GM12878 (cell line): Measurements from ENCODE around the gene ASB3. TPM values are rescaled to one million over a fixed set of nuclear protein-coding genes. Genes with fewer than 3 reads are reported as not detected.

Experiments
- ATAC-seq: fragments of 200-7000 bp; cut with Tn5 transposase; 3 replicates; pipeline ENCODE4 v1.9.1; 2020; ENCODE audit warnings: mild to moderate bottlenecking, moderate library complexity
- BruUV-seq: library from RNA; stranded (reverse); fragments of 400-500 nt; replicated peaks from 2 replicates; lab custom pipeline; 2021; lab: Mats Ljungman, UMichigan
- CTCF ChIA-PET: fragments of 300-600 bp; sonication (Branson Sonifier 250); formaldehyde crosslinking; extraction: SDS; loops from one replicate; lab custom pipeline; 2021; ENCODE audit warnings: inconsistent platforms; lab: Yijun Ruan, JAX
- POLR2A ChIA-PET: fragments of 350-600 bp; formaldehyde crosslinking; extraction: SDS; loops from one replicate; lab custom pipeline; 2021; ENCODE audit warnings: inconsistent platforms; lab: Charles Lee
- RAD21 ChIA-PET: fragments of 300-600 bp; sonication (Branson Sonifier 250); formaldehyde crosslinking; loops from one replicate; lab custom pipeline; 2023; ENCODE audit warnings: antibody characterized with exemption; ENCODE audit not compliant: unreplicated experiment; lab: Charles Lee
- SMC1A ChIA-PET: fragments of 300-600 bp; sonication (Branson Sonifier 250); formaldehyde crosslinking; loops from one replicate; lab custom pipeline; 2023; ENCODE audit not compliant: unreplicated experiment, uncharacterized antibody; lab: Charles Lee
- DNase-seq: peaks from one replicate; pipeline ENCODE4 v3.0.0-alpha.2; 2011; ENCODE audit warnings: low read depth, low spot score
- FAIRE-seq: peaks from 3 replicates; lab custom pipeline; 2011; peaks lifted over from hg19 to GRCh38; lab: Jason Lieb, UNC
- H2AFZ ChIP-seq: 2 replicates; pipeline ENCODE4 v1.6.0; 2011; ENCODE audit warnings: low read depth, low read length, control low read depth; ENCODE audit not compliant: control insufficient read depth
- H3K27ac ChIP-seq: 2 replicates; pipeline ENCODE4 v1.5.1; 2011; ENCODE audit warnings: control low read depth; ENCODE audit not compliant: control insufficient read depth, insufficient read depth
- H3K27me3 ChIP-seq, 2 experiments: replicated peaks in 1 of 2; 2 replicates each; pipeline versions ENCODE4 v1.6.0 to v1.6.1; 2011; ENCODE audit warnings: low read length in 1 of 2; ENCODE audit not compliant: control insufficient read depth in 2 of 2, insufficient read depth in 2 of 2
- H3K36me3 ChIP-seq, 2 experiments: 2 replicates each; pipeline ENCODE4 v1.5.1; 2011; ENCODE audit warnings: low read length in 1 of 2; ENCODE audit not compliant: control insufficient read depth in 2 of 2, insufficient read depth in 2 of 2
- H3K4me1 ChIP-seq: 2 replicates; pipeline ENCODE4 v1.6.1; 2011; ENCODE audit warnings: mild to moderate bottlenecking, low read length, moderate library complexity, mixed read lengths; ENCODE audit not compliant: control insufficient read depth, insufficient read depth
- H3K4me2 ChIP-seq: 2 replicates; pipeline ENCODE4 v1.6.0; 2011; ENCODE audit warnings: control low read depth; ENCODE audit not compliant: control insufficient read depth, insufficient read depth
- H3K4me3 ChIP-seq: fragments of 200-600 bp; sonication (generic); 2 replicates; pipeline ENCODE4 v1.5.1; 2016
- H3K79me2 ChIP-seq: 2 replicates; pipeline ENCODE4 v1.6.0; 2011; ENCODE audit warnings: low read length; ENCODE audit not compliant: control insufficient read depth, insufficient read depth
- H3K9ac ChIP-seq: 2 replicates; pipeline ENCODE4 v1.8.0; 2011; ENCODE audit warnings: low read length, control low read depth, mixed read lengths; ENCODE audit not compliant: control insufficient read depth, insufficient read depth
- H3K9me3 ChIP-seq: replicated peaks from 3 replicates; pipeline ENCODE4 v1.5.1; 2011; ENCODE audit warnings: mild to moderate bottlenecking, low read length; ENCODE audit not compliant: control insufficient read depth, insufficient read depth
- H4K20me1 ChIP-seq: 2 replicates; pipeline ENCODE4 v1.6.0; 2011; ENCODE audit not compliant: control insufficient read depth, insufficient read depth
- NFIC ChIP-seq: IDR thresholded peaks from 2 replicates; pipeline ENCODE4 v1.6.1; 2012; ENCODE audit warnings: low read depth, mild to moderate bottlenecking, inconsistent platforms, low read length, moderate library complexity
- NFYB ChIP-seq: IDR thresholded peaks from 2 replicates; pipeline ENCODE4 v1.6.1; 2011; ENCODE audit warnings: low read depth, mild to moderate bottlenecking, low read length, improper control_type of control experiment, moderate library complexity; ENCODE audit not compliant: insufficient read depth
- PRDM15 ChIP-seq: fragments of 450-650 bp; formaldehyde crosslinking; IDR thresholded peaks from 2 replicates; pipeline ENCODE4 v1.4.0; 2020; ENCODE audit warnings: mild to moderate bottlenecking, moderate library complexity
- SP1 ChIP-seq: IDR thresholded peaks from one replicate; pipeline ENCODE4 v1.6.1; 2011; ENCODE audit warnings: low read depth, low read length
- STAT3 ChIP-seq: IDR thresholded peaks from 2 replicates; pipeline ENCODE4 v1.6.1; 2011; ENCODE audit warnings: low read depth, low read length, improper control_type of control experiment
- ZNF274 ChIP-seq: IDR thresholded peaks from one replicate; pipeline ENCODE4 v1.8.0; 2011; ENCODE audit not compliant: insufficient read length, insufficient read depth
- ZNF622 ChIP-seq: fragments of 450-650 bp; IDR thresholded peaks from 2 replicates; pipeline ENCODE4 v1.6.1; 2017; ENCODE audit warnings: mild to moderate bottlenecking, inconsistent platforms
- ZZZ3 ChIP-seq: IDR thresholded peaks from 2 replicates; pipeline ENCODE4 v1.6.1; 2011; ENCODE audit warnings: low read depth; ENCODE audit not compliant: control insufficient read depth, insufficient read length
- in situ Hi-C: fragments of 300-500 bp; cut with MboI; formaldehyde crosslinking; loops from 9 replicates; pipeline ENCODE4 v1.14.3; 2018; ENCODE audit warnings: mixed read lengths
- intact Hi-C: fragments of 100-400 bp; cut with micrococcal nuclease; formaldehyde crosslinking; loops from one replicate; pipeline ENCODE4 v1.14.2; 2022; ENCODE audit not compliant: unreplicated experiment
- polyA plus RNA-seq, 11 experiments: library from polyadenylated mRNA; depleted of rRNA in 4 of 11; unstranded in 6 of 11; stranded (reverse) in 5 of 11; fragments of >200 nt; fragmentation: Nextera tagmentation in 4 of 11; fragmentation: Illumina TruSeq in 1 of 11; extraction: Ambion mirVana in 4 of 11; extraction: Trizol in 1 of 11; gene quantifications; 1 replicate in 1 of 11; 2 replicates in 10 of 11; pipeline versions ENCODE4 v1.2.1 to v1.2.3, GENCODE V29; 2011 to 2016; ENCODE audit warnings: inconsistent platforms in 2 of 11, missing spikeins in 2 of 11, low read depth in 1 of 11
- total RNA-seq, 4 experiments: library from RNA; depleted of rRNA in 3 of 4; stranded (reverse); fragments of >200 nt in 3 of 4; fragmentation: Illumina TruSeq in 1 of 4; extraction: Trizol in 1 of 4; gene quantifications; 2 replicates each; pipeline versions ENCODE4 v1.2.1 to v1.2.3, GENCODE V29; 2013 to 2021

ASB3 gene
- total and polyA plus RNA-seq, 10 of the 15 experiments (the other 5 are each of a cell fraction or from before 2014, with no cell fraction given): 16.4 to 30.9 (median 22.6) TPM

- intact Hi-C loops: no loop called here
- H3K4me1 ChIP-seq: no peaks in the 10 kb centered on the region
- no peak overlapping the region for H3K4me3 ChIP-seq
- DNase-seq: no peak
- in situ Hi-C loops: no loop called here
- no peaks in the 10 kb centered on the region for H3K27me3 ChIP-seq
- no peaks in the 10 kb centered on the region for H3K79me2 ChIP-seq
- H3K9ac ChIP-seq: no peak overlapping the region
- no peak for FAIRE-seq
- no peak overlapping the region for H3K4me2 ChIP-seq
- peaks cover 15% of the 10 kb centered on the region; the same call in 2 of the 3 replicates for H3K9me3 ChIP-seq
- H4K20me1 ChIP-seq: no peaks in the 10 kb centered on the region
- POLR2A ChIA-PET: no interaction called here
- CTCF ChIA-PET: no interaction called here
- no peak overlapping the region for H3K27ac ChIP-seq
- RAD21 ChIA-PET: no interaction called here
- no TSS peak for BruUV-seq
- SMC1A ChIA-PET: no interaction called here
- TF ChIP-seq ZZZ3: no peak
- TF ChIP-seq PRDM15 (CRISPR knock-in tag): no peak
- no peak for TF ChIP-seq ZNF274
- TF ChIP-seq ZNF622: no peak
- TF ChIP-seq SP1: no peak
- TF ChIP-seq NFYB: no peak
- no peak for TF ChIP-seq STAT3
- TF ChIP-seq NFIC: no peak
- peaks cover 5 to 19% of the 10 kb centered on the region in 2 experiments; a peak in 3 of 4 replicates for H3K36me3 ChIP-seq
- ATAC-seq: no peak
- no peak overlapping the region for H2AFZ ChIP-seq
These were observed 77.8 kb downstream of the ASB3 start for GRCh38 chr2:53708988-53709387.
